ENCODE measurements around the gene BLOC1S4. TPM values are rescaled to one million over a fixed set of nuclear protein-coding genes. Genes with fewer than 3 reads are reported as not detected.

BLOC1S4 gene
- total and polyA plus RNA-seq, 4 donors, result 4.9 to 7.7 (median 5.4) TPM

DNA sequence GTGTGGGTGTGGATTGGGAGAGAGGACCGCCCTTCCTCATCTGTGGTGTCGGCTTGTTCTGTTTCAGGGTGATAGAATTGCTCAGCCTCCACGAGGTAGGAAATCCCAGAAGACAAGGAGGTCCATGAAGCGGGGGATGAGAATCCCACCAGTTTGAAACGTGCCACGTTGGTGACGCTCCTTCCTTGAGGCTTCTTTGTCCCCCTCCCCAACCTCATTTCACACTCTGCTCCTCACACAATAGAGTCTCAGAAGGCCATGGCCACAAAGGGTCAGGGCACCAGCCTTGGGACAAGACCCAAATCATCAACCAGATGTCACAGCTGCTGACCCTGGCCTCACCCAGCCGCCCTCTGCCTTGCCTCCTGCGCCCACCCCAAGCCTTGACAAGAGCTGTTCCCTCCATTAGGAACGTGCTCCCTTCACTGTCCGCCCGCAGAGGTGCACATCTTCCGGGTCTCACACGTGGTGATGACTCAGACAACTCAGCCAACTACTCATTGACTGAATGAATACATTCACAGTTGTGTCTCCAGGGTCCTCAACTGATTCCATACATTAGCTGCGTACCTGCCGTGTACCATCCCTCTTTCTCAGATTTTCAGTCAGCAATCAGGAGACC is 18.3 kb downstream of the BLOC1S4 start:
- WGBS, result 89% methylated on average over 16 of the region's 16 CpGs
- peaks cover 9 to 34% (median 19%) of the 10 kb centered on the region in 4 donors for H3K4me1 ChIP-seq (ENCODE audit: control insufficient read depth in 4 of 4, insufficient read depth in 4 of 4, low read length in 3 of 4)
- no peaks in the 10 kb centered on the region for H3K27me3 ChIP-seq (ENCODE audit: control insufficient read depth in 4 of 4, insufficient read depth in 4 of 4, low read length in 3 of 4)
- TF ChIP-seq HNF4G (IDR thresholded peaks at IDR 0.05) (no peak), NR2F2 (IDR thresholded peaks at IDR 0.05) (no peak), FOXA2 (IDR thresholded peaks at IDR 0.05) (no peak), HNF4A (conservative IDR thresholded peaks at IDR 0.05) (no peak), SP1 (IDR thresholded peaks at IDR 0.05) (no peak), GABPA (IDR thresholded peaks at IDR 0.05 in 1 of 2, conservative IDR thresholded peaks at IDR 0.05 in 1 of 2) (no peak), RAD21 (IDR thresholded peaks at IDR 0.05) (no peak)
- TF ChIP-seq, protein P1, sequence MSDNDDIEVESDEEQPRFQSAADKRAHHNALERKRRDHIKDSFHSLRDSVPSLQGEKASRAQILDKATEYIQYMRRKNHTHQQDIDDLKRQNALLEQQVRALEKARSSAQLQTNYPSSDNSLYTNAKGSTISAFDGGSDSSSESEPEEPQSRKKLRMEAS (IDR thresholded peaks at IDR 0.05), result no peak
- TF ChIP-seq, protein P2, sequence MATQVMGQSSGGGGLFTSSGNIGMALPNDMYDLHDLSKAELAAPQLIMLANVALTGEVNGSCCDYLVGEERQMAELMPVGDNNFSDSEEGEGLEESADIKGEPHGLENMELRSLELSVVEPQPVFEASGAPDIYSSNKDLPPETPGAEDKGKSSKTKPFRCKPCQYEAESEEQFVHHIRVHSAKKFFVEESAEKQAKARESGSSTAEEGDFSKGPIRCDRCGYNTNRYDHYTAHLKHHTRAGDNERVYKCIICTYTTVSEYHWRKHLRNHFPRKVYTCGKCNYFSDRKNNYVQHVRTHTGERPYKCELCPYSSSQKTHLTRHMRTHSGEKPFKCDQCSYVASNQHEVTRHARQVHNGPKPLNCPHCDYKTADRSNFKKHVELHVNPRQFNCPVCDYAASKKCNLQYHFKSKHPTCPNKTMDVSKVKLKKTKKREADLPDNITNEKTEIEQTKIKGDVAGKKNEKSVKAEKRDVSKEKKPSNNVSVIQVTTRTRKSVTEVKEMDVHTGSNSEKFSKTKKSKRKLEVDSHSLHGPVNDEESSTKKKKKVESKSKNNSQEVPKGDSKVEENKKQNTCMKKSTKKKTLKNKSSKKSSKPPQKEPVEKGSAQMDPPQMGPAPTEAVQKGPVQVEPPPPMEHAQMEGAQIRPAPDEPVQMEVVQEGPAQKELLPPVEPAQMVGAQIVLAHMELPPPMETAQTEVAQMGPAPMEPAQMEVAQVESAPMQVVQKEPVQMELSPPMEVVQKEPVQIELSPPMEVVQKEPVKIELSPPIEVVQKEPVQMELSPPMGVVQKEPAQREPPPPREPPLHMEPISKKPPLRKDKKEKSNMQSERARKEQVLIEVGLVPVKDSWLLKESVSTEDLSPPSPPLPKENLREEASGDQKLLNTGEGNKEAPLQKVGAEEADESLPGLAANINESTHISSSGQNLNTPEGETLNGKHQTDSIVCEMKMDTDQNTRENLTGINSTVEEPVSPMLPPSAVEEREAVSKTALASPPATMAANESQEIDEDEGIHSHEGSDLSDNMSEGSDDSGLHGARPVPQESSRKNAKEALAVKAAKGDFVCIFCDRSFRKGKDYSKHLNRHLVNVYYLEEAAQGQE (IDR thresholded peaks at IDR 0.05), result no peak
- TF ChIP-seq, protein P3, sequence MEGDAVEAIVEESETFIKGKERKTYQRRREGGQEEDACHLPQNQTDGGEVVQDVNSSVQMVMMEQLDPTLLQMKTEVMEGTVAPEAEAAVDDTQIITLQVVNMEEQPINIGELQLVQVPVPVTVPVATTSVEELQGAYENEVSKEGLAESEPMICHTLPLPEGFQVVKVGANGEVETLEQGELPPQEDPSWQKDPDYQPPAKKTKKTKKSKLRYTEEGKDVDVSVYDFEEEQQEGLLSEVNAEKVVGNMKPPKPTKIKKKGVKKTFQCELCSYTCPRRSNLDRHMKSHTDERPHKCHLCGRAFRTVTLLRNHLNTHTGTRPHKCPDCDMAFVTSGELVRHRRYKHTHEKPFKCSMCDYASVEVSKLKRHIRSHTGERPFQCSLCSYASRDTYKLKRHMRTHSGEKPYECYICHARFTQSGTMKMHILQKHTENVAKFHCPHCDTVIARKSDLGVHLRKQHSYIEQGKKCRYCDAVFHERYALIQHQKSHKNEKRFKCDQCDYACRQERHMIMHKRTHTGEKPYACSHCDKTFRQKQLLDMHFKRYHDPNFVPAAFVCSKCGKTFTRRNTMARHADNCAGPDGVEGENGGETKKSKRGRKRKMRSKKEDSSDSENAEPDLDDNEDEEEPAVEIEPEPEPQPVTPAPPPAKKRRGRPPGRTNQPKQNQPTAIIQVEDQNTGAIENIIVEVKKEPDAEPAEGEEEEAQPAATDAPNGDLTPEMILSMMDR (IDR thresholded peaks at IDR 0.05; ENCODE audit: low read depth, low read length, missing input control), result no peak
- peak overlapping the region in 1 of 2 donors; percentile 32 for H3K9ac ChIP-seq (ENCODE audit: low read depth in 1 of 2, low read length in 2 of 2)
- no peaks in the 10 kb centered on the region for H3K9me3 ChIP-seq (ENCODE audit: control insufficient read depth in 4 of 4, low read length in 3 of 4)
- H3K36me3 ChIP-seq (ENCODE audit: control insufficient read depth in 4 of 4, insufficient read depth in 3 of 4, low read depth in 1 of 4, low read length in 3 of 4), result no peaks in the 10 kb centered on the region
- peak overlapping the region; percentile 70 to 87 for H3K27ac ChIP-seq (ENCODE audit: low read depth in 1 of 2, low read length in 2 of 2)
- H3K4me3 ChIP-seq (ENCODE audit: low read depth in 1 of 3, low read length in 3 of 3), result no peak overlapping the region
- DNase-seq (ENCODE audit: low spot score), result no peak

DNA sequence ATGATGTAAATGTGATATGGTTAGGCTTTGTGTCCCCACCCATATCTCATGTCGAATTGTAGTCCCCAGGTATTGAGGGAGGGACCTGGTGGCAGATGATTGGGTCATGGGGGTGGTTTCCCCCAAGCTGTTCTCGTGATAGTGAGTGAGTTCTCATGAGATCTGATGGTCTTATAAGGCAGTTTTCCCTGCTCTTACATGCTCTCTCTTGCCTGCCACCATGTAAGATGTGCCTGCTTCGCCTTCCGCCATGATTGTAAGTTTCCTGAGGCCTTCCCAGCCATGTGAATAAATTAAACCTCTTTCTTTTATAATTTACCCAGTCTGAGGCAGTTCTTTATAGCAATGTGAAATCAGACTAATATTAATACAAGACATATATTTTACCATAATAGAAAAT is 23.9 kb downstream of the BLOC1S4 start:
- TF ChIP-seq HNF4A (conservative IDR thresholded peaks at IDR 0.05) (no peak), TAF1 (conservative IDR thresholded peaks at IDR 0.05) (no peak), EGR1 (IDR thresholded peaks at IDR 0.05; ENCODE audit: low read depth in 2 of 2) (no peak), YY1 (IDR thresholded peaks at IDR 0.05) (no peak), FOXA2 (IDR thresholded peaks at IDR 0.05) (no peak)
- TF ChIP-seq, protein P4, sequence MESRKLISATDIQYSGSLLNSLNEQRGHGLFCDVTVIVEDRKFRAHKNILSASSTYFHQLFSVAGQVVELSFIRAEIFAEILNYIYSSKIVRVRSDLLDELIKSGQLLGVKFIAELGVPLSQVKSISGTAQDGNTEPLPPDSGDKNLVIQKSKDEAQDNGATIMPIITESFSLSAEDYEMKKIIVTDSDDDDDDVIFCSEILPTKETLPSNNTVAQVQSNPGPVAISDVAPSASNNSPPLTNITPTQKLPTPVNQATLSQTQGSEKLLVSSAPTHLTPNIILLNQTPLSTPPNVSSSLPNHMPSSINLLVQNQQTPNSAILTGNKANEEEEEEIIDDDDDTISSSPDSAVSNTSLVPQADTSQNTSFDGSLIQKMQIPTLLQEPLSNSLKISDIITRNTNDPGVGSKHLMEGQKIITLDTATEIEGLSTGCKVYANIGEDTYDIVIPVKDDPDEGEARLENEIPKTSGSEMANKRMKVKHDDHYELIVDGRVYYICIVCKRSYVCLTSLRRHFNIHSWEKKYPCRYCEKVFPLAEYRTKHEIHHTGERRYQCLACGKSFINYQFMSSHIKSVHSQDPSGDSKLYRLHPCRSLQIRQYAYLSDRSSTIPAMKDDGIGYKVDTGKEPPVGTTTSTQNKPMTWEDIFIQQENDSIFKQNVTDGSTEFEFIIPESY (IDR thresholded peaks at IDR 0.05), result no peak
- TF ChIP-seq, protein P2 (IDR thresholded peaks at IDR 0.05), result no peak
- TF ChIP-seq, protein P1 (IDR thresholded peaks at IDR 0.05), result no peak

More for the DNA sequence above, 23.9 kb downstream of the BLOC1S4 start:
- H3K4me1 ChIP-seq (ENCODE audit: control insufficient read depth in 4 of 4, insufficient read depth in 4 of 4, low read length in 3 of 4), result no peaks in the 10 kb centered on the region
- no peak overlapping the region for H3K4me3 ChIP-seq (ENCODE audit: low read depth in 1 of 3, low read length in 3 of 3)
- H3K9me3 ChIP-seq (ENCODE audit: control insufficient read depth in 4 of 4, low read length in 3 of 4), result no peaks in the 10 kb centered on the region
- no peak overlapping the region for H3K27ac ChIP-seq (ENCODE audit: low read depth in 1 of 2, low read length in 2 of 2)
- 93% methylated on average over 4 of the region's 4 CpGs for WGBS
- H3K9ac ChIP-seq (ENCODE audit: low read depth in 1 of 2, low read length in 2 of 2), result no peak overlapping the region
- H3K36me3 ChIP-seq (ENCODE audit: control insufficient read depth in 4 of 4, insufficient read depth in 3 of 4, low read depth in 1 of 4, low read length in 3 of 4), result no peaks in the 10 kb centered on the region
- no peaks in the 10 kb centered on the region for H3K27me3 ChIP-seq (ENCODE audit: control insufficient read depth in 4 of 4, insufficient read depth in 4 of 4, low read length in 3 of 4)
- no peak for DNase-seq (ENCODE audit: low spot score)
